HT1080 (cell line): ENCODE data around the gene ARMS2. TPM values are rescaled to one million over a fixed set of nuclear protein-coding genes. Genes with fewer than 3 reads are reported as not detected.
A peak's percentile ranks its signal among the peaks of the same experiment; 100 is the strongest.

ENCODE experiments used
- DNase-seq: peaks from one replicate; pipeline ENCODE4 v3.0.0-alpha.2; 2015; ENCODE audit warnings: low read depth
- total RNA-seq: library from RNA; depleted of rRNA; stranded (reverse); fragments of >200 nt; shearing (Covaris generic); gene quantifications from 2 replicates; pipeline ENCODE4 v1.2.3, GENCODE V29; 2014

Gene ARMS2
- total RNA-seq, 1 experiment from 2014 or later = not detected

DNA sequence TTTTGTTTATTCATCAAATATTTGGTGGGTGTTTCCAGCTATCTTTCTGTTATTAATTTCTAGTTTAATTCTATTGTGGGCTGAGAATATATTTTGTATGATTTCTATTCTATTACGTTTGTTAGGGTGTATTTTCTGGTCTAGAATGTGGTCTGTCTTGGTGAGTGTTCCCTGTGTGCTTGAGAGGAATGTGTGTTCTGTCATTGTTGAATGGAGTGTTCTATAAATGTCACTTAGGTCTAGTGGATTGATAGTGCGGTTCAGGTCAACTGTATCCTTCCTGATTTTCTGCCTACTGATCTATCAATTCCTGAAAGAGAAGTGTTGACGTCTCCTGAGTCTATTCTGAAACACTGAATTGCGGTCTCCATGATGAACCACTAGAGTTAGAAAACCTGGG, 15.4 kb downstream of the ARMS2 start:
- no peak for DNase-seq

DNA sequence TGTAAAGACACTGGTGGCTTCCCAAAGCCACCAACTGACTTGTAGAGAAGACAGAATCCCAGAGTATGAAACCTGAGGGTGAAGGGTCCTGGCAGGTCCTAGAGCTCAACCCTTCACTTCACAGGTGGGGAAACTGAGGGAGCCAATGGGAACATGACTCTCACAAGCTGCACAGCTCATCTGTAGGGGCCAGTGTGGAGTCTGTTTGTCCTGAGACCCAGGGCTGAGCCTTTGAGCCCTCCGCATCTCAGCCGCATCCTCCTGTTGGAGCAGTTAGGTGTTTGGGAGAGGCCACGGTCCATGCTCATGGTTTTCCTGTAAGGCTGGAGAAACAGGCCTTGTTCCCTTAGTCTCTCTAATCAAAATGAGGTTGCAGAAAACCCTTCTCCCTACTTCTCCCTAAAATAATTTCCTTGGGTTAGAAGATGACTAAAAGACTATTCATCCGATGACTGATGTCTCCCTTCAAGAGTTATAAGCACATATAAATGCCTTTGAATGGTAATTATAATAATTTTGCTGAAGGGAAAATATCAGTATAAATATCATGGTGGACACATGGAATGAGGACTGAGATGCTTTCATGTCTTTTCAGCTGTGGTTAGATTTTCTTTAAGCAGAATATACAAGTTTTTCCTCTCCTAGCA, 17.2 kb downstream of the ARMS2 start:
- DNase-seq = peak; percentile 53

DNA sequence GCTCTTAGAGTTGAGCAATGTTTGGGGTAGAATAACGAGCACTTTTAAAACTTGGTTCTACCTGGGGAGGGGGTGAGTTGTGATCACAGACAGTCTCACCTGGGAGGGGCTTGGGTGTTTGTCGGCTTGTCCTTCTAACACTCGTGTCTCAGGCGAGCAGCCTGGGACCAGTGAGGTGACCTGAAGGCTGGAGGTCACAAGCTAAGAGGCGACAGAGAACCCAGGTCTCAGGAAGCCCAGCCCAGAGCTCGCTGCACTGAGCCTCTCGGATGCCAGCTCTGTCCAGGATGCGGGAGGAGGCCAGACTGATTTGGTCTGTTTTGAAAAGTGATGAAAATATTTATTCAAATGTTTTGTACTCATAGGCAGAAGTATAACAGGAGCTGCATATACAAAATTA, 18.7 kb downstream of the ARMS2 start:
- no peak for DNase-seq

DNA sequence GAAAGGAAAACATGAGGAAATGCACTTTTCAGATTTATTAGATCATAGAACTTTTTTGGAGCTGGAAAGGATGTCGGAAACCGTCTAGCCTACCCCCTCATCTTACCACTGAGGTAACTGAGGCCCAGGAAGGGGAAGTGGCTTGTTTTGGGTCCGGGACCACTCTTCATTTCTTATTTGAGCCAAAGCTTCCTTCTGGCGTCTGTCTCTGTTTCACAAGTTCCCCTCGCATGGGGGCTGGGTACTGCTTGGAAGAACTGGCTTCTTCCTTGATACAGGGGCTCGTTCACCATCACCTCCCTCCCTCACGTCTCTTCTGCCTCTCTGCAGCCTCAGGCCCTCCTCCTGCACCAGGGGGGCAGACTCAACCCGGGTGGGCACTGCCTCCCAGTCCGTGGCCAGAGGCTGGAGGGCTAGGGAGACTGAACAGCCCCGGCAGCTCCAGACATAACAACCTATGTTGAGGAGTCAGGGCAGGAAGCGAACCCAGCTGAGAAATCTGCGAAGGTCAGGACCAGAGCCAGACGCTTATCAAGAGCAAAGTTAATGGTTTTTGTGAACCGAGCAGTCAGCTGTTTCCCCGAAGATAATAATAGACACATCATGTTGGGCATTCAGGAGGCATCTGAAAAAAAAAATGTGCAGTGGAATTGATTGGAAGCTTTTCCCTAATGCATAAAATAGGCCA, 19.8 kb downstream of the ARMS2 start:
- DNase-seq = no peak

DNA sequence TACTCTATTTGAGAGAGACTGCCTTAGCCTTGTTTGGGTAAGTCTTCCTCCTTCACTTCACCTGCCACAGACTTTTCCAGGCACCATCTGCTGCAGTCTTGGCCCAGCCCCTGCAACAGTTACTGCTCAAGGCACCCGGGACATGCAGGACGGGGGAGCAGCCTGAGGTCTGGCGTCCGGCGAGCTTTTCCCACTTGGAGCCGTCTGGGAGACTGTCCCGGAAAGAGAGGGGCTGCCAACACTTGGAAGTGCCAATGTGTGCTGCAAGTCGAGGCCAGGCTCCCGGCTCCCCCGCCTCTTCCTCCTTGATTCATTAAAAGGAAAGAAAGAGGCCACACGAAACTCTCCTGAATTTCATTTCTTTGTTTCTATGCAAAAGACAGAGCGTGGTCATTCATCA, 20.6 kb downstream of the ARMS2 start:
- no peak for DNase-seq

DNA sequence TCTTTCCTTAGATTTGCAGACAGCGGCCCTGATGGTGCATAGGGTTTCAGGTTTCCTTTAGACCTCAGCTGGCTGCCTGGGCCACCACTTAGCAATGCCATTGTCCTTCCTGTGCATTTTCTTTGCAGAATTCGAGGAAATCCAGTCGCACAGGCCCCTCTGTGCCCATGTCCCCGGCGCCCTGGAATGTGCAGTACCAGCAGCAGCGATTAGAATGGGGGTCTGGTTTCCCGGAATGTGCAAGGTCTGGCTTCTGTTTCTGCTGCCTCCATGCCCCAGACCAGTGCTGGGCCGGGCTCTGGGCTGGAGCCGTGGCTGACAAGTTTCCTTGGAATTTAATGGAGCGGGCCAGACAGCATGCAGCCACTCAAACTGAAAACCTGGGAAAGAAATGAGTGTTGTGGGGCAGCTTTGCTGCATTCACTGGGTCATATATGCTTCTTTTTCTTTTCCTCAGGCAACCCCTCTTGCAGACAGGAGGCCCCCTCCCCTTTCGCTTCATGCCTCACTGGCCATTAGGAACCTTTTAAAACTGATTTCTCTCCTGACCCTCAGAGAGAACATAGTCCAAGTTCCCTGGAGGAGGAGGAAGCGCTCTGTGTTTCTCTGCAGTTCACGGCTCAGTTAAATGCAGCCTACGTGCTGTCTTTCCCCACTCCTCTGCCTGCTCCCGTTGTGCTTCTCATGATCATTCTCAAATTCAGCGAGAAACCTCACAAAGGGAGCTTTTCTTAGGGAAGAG, 21.3 kb downstream of the ARMS2 start:
- DNase-seq = no peak

DNA sequence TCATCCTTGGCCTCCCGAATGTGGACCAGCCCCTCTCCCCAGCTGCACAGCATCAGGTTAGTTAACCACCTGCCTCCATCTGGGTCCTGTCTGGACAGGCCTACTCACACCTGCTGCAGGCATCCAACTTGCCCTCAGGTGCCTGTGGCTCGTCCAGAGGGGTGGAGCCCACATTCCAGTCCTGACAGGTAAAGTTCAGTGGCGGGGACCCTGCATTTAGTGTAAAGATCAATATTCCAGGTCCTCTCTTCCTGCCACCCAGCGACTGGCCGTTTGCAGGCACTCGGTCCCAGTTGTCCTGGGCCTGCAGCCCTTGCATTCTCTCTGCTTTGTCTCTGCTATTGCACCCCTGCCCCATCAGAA, 21.9 kb downstream of the ARMS2 start:
- DNase-seq = no peak

DNA sequence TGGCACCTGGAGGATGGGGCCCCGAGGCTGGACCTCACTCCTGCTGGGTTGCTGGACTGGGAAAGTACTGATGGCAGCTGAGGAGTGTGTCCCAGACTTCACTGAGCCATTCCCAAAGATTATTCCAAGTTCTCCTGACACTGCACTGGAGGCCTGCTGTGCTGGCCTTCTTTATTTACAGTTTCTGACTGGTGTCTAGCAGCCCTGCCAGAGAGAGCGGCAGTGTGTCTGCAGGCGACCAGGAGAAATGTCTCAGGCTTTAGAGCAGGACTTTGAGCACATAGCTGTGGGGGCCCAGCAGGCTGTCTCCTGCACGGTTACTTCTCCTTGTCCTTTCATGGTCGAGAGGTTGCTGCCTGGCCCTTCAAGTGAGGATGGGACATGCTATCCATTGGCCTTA, 23.0 kb downstream of the ARMS2 start:
- no peak for DNase-seq

DNA sequence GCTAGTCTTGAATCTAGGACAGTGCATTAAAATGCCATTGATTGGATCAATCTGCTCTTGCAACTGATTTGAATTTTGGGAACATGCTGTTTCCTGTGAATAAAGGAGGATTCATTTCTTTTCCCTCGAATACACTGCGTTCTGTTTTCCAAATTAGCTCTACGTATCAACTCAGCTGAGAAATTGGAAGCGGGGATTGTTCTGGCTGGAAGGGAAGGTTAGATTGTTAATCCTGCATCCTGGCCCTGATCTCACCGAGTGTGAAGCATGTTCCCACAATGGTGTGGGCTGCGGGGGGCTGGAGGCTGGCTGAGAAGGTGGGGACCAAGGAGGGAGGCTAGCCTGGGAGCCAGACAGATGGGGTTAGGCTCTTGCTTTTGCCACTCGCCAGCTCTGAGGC, 24.5 kb downstream of the ARMS2 start:
- DNase-seq = no peak

DNA sequence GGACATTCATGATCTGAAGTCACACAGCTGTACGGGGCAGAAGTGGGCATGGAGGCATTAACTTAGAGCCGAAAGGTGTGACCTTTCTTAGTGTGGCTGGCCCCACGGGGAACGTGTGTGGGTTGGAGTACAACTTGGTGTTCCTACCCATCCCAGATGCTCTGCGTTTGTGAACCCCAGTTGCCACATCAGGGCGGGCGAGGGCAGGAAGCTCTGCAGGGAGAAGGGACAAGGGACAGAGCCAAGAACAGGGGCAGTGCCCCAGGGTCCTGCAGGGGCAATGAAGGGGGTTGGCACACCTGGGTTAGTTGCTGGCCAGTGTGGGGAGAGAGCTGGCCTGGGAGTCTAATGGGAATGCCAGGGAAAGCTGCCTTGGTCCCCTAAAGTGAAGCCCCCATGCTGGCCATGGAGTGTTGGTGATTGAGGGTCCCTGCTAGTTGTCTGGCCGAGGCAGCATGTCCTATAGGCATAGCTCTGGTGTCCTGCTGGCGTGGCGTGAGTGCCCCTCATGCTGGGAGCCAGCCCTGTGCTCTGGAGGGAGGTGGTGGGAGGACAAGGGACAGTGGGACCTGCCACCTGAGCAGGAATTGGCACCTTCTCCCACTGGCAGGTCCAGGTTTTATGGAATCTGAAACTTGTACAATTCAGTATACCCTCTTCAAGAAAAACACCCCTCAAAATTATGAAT, 25.8 kb downstream of the ARMS2 start:
- no peak for DNase-seq

DNA sequence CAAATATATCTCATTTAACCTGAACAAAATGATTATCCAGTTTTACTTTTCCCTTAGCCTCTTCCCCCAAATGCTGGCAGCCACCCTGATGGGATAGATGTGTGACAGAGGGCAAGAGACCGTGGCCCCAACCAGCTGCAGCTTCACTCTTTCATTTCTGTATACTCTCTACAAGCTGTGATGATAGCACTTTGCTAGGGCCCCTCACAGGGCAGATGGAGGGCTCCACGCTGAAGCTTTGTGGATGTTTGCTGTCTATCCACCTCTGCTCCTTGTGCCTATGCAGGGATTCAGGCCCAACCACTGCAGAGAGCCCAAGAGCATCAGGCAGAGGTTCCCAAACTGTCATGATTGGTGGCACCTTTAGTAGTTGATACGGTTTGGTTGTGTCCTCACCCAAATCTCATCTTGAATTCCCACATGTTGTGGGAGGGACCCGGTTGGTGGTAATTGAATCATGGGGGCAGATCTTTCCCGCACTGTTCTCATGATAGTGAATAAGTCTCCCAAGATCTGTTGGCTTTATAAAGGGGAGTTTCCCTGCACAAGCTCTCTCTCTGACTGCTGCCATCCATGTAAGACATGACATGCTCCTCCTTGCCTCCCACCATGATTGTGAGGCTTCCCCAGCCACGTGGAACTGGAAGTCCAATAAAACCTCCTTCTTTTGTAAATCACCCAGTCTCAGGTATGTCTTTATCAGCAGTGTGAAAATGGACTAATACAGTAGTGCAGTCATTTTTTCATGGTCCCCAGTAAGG, 27.0 kb downstream of the ARMS2 start:
- DNase-seq = no peak

DNA sequence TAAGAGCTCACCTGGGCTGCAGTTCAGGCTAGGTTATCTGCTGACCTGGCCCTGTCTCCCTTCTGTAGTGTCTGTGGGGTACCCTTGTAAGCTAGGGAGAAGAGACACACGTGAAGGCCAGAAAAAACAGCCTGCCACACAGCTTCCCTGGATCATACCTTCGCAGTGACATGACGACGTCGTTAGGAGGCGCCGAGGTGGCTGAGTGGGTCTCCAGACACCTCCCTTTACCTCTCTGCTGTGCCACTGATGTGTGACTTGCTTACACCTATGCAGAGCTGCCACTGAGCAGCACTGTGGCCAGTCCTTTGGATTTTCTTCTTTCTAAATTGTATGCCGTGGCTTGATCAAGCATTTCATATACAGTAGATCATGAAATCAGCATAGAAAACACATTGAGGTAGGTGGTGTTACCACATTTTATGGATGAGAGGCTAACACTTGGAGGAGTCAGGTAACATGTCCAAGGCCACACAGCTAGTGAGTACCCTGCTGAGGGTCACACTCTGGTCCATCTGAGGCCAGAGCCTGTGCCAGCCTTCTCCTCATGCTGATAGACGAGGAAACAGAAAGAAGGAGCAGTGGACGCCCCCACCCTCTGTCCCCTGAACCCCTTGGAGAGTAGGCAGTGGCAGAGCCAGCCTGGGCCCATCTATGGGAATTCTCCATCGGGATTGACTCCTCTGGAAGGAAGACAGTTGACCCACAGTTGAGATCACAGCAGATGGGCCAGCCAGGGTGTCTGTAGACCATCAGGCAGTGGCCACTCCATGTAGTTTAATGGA, 30.0 kb downstream of the ARMS2 start:
- no peak for DNase-seq

DNA sequence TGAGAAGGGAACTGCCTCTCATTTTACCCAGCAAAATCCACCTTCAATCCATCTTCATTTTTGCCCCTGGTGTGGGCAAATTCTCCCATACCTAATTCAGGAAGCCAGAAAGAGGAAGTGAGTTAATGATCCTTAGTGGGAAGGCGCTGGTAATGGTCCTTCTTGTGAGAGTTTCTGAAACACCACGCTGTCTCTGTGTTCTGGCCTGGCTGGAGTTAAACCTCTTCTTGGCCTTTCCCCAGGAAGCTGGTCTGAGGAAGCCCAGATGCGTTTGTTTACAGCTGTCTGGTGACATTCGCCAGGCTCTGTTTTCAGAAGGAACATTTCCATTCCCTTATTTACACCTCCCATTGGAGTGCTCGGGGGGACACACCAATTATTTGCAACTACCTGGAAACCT, 31.2 kb downstream of the ARMS2 start:
- no peak for DNase-seq

DNA sequence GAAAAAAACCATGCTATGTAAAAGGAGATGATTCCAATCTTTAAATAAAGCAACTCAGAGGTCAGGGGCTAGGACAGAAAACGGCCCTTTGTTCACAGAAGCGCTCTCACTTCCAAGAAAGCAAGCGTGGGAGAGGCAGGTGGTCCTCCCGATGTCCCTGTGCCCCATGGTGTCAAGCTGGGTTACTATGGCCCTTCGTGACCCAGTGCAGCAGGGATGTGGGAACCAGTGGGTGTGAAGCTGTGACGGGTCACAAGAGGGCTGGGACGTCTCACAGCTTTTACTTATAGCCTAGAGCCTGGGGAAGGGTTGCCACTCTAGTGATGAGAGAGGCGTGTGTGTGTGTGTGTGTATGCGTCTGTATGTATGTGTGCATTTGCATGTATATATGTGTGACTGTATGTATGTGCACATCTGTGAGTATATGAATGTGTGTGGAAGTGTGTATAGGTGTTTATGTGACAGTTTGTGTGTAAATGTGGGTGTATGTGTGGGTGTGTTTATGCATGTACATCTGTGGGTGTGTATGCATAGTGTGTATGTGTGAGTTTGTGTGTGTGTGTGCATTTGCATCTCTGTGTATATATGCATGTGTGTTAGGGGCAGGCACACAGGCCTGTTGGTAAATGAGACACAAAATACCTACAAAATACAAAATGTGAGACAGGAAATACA, 32.1 kb downstream of the ARMS2 start:
- no peak for DNase-seq

DNA sequence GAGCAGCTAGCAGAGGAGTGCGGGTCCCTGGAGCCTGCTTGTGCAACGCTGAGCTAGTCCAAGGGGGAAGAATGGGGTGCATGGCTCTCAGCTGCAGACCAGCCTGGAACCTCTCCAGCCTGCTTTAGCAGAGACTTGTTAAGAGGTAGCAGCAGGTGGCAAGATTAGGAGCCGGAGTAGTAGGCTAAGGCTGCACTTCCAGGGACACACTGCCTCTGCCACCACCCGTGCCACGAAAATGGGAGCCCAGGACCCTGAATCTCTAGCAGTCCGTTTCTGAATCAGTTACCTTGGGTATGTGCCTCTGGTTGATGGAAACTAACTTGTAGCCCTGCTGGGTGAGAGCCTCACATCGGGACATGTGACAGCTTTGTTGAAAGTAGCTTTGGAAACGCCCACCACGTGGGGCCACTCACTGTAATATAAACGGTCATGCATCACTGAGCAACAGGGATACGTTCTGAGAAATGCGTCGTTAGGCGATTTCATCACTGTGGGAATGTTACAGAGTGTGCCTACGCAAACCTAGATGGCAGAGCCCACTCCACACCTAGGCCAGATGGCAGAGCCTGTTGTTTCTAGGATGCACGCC, 32.8 kb downstream of the ARMS2 start:
- DNase-seq = no peak

DNA sequence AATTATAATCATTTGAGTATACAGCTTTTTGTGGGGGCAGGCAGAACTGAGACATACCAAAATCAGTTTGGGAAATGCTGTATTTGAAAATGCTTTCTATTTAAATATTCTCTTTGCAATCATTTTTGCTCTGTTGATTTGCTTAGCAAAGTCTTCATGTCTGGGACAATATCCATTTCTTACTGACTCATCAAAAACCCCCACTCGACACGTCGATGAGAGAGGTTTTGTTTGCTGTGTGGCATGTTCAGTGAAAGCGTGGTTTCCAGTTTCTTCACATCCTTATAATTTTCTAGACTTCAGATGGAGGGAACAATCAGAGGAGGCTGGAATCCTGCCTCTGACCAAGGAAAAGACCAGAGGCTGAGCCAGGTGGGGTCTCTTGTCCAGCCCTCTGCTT, 35.8 kb downstream of the ARMS2 start:
- no peak for DNase-seq

DNA sequence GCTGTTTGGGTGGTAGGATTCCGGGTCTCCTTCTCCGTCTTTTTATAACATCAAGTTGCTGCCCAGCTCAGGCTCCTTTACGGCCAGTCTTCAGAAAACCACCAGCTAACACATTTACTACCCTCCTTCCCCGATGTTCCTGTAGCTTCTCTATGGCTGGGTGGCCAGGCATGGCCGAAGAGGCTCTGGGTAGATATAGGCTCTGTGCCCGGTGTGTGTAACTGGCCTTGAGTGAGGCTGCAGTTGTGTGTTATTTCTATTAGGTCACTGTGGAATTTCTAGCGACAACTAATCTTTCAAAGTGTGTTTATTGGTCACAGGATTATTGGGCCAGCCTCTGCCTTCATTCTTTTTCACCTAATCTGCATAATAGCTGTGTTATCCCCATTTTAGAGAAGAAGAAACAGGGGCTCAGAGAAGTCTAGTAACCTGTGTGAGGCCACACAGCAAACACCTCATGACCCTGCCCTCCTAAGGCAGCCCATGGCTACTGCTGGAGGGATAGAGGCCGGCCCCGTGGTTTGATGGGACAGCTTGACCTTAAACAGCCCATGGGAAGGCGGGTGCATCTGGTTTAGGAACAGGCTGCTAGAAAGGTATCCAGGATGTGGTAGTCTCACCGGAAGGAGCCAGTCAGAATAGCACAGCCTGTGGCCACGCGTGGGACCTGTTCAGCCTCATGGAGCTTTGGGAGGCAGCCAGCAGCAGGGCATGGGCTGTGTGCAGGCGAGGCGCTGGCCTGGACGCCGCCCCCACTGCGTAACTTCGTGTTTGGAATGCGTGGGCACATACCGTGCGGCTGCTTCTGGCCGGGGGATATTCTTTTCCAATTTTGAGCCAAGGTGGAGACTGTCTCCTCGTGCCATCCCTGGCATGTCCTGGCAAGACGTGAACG, 36.6 kb downstream of the ARMS2 start:
- no peak for DNase-seq

DNA sequence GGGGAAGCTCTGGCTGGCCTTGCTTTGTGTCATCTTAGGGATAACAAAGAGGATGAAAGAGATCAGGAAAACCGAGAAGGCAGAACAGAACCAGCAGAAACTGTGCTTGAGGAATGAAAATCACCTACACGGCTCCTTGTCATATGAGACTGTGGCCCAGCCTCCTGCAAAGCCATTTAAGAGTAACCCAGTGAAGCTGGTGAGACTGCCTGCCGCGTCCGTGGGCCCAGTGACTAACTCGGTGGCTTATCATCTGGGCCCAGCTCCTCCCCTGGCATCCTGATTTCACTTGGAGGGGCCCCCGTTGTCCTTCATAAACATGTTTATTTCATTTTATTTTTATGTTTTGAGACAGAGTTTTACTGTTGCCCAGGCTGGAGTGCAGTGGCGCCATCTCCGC, 37.6 kb downstream of the ARMS2 start:
- DNase-seq = no peak
